Heart left ventricle (tissue), 13 donors: ENCODE measurements around the gene FADS3.

Experiments used
- CTCF ChIP-seq, 12 donors: fragments of 200-600 bp; sonication (generic) in 4 of 12; IDR thresholded peaks; one replicate each; pipeline versions ENCODE4 v1.5.0 to v1.8.0; 2018 to 2022; ENCODE audit warnings: antibody characterized with exemption in 12 of 12, mild to moderate bottlenecking in 5 of 12
- POLR2A ChIP-seq, 2 donors: fragments of 450-650 bp; IDR thresholded peaks; one replicate each; pipeline ENCODE4 v1.6.1; 2017; ENCODE audit warnings: antibody characterized with exemption in 2 of 2, mild to moderate bottlenecking in 2 of 2, moderate library complexity in 2 of 2
- donor health status: ischemic (EF 13 %, LVEDD 7.1; RV severe dilation, severe dysfunction).
- donor health status: DM: no; HTN: yes; CAD: no.
- donor health status: DM: no; HTN: no; CAD: no.
- donor health status: ischemic (EF 25% LVEDD 6.9; RV normal size, moderate dysfunction).
- donor health status: ischemic (EF 25% LVEDD 5.7; RV mildly dilated, moderate dysfunction).
- donor health status: ischemic (EF 35%, LVEDD 5.7; RV mildly dilated, moderate dysfunction).
- donor health status: nonischemic (EF 11% LVEDD 7.7; RV severe dilation, severe dysfunction).
- donor health status: DM: yes; HTN: yes; CAD: no.
- donor health status: PGD.
- donor health status: ischemic (EF 29% LVEDD 5.4; RV normal size, mild dysfunction).
- donor health status: nonischemic (EF 23%, LVEDD 6.1; RV moderate dilation, normal function).

GRCh38 chr11:61905067-61905696 is 13.8 kb upstream of the FADS3 start:
- TF ChIP-seq CTCF (IDR thresholded peaks at IDR 0.05) (no peak), POLR2A (IDR thresholded peaks at IDR 0.05) (no peak)
